NCI-H2029 (cell line): ENCODE data around the gene ZNF132.
"Not testable (repeated sequence)": the region's sequence is repeated elsewhere in the genome, so short reads cannot be mapped to it uniquely, and the experiment has no call there.

Experiments used
- DNase-seq: peaks from one replicate; lab custom pipeline; 2025; lab: John Stamatoyannopoulos, UW

ZNF132 gene

DNA sequence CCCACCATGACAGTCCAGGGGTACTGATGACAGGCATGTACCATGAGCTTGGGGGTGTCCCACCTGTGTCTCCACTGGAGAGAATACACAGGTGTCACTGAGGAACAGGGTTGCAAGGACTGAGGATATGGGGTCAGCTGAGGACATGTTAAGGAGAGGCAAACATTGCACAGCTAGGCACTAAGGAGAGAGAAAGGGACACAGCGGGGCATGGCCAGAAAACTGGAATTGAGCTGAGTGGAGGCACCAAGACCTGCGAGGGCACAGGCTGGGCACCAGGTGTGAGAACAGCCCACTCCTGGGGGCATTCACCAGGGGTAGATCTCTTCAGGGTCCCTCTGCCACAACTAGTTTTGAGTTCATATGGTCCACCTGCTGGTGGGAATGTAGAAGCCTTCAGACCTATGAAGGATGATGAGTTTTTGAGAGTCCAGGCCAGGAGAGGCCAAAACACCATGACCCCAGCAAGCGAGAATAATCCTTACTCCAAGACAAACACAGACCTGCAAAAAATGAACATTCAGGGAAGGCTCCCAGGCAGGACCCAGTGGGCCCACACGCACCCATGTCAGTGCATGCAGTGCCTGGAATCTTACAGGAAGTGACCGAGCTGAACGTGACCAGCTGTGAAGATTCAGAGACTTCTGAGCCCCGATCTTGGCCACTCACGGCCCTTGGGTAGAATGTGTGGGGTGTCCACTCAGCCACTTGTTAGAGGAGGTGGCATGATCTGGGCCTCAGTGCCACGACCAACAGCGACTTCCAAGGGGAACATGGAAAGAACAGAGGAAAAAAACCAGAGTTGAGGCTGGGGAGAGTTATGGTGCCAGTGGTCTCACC, 32.9 kb downstream of the ZNF132 start:
- no peak for DNase-seq

DNA sequence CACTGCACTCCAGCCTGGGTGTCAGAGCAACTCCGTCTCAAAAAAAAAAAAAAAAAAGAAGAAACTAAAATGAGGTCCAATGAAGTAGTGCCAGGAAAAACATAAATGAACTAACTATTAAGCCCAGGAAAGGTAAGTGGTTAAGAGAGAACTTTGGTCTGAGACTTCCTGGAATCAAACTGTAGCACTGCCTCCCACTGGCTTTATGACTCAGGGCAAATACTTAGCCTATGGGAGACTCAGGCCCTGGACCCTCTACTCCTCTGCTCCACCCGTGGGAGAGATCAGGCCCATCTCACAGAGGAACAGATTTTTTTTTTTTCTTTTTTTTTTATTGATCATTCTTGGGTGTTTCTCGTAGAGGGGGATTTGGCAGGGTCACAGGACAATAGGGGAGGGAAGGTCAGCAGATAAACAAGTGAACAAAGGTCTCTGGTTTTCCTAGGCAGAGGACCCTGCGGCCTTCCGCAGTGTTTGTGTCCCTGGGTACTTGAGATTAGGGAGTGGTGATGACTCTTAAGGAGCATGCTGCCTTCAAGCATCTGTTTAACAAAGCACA, 36.0 kb downstream of the ZNF132 start:
- DNase-seq: not testable (repeated sequence)

DNA sequence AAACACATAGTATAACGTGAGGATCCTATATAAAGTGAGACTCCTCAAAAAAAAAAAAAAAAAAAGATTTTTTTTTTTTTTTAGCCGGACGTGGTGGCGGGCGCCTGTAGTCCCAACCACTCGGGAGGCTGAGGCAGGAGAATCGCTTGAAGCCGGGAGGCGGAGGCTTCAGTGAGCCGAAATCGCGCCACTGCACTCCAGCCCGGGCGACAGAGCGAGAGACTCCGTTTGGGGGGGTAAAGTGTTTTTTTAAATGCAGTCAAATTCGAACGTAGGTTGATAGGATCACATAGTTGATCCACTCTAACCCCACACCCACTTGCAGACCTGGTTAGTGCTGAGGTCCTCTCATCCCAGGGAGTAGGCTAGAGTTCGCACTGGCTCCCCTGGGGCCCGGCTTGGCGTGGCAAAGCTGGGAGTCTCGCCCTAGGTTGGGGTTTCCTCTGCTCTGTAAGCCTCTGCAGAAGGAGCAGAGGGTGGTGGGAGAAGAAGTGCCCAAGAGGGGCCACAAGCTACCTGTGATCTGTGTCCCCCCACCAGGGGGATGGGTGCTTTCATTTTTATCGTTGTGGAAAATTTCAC, 38.0 kb downstream of the ZNF132 start:
- DNase-seq: no peak

DNA sequence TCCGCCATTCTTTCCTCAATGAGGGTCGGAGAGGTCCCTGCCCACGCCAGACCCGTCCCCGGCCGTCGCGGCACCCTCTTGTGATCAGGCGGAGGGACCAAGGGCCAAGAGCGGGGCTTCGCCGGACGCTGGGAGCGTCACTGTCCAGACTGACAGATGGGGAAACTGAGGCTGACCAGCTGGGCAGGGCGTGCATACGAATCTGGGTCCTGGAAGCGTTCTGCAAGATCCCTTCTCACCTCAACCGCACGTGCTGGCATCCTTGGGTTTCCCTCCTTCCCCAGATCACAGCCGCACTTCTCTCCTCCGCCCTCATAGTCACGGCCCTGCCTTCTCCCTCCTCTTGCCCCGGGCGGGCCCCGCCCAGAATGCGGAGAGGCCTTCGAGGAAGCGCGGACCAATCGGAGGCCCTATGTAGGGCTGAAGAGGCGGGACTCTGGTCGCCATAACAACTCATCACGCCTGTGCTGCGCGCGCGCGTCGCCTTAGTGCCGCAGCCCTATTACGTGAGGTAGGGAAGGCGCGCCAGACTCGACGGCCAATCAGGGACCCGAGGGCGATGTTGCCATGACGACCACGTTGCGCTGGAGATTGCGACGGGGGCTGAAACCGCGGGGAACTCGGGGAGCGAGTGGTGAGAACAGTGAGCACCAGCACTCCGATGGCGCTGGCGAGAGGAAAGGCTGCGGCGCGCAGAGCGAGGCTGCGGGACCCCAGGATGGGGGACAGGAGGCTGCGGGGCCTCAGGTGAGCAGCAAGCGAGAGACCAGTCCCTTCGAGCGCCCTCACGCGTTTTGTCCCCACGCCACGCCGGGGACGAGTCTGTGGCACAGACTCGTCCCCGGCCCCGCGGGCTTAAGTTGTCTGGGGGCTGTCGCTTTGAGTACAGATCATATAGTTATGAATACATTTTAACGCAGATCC, 38.8 kb downstream of the ZNF132 start:
- peak; percentile 99 for DNase-seq

DNA sequence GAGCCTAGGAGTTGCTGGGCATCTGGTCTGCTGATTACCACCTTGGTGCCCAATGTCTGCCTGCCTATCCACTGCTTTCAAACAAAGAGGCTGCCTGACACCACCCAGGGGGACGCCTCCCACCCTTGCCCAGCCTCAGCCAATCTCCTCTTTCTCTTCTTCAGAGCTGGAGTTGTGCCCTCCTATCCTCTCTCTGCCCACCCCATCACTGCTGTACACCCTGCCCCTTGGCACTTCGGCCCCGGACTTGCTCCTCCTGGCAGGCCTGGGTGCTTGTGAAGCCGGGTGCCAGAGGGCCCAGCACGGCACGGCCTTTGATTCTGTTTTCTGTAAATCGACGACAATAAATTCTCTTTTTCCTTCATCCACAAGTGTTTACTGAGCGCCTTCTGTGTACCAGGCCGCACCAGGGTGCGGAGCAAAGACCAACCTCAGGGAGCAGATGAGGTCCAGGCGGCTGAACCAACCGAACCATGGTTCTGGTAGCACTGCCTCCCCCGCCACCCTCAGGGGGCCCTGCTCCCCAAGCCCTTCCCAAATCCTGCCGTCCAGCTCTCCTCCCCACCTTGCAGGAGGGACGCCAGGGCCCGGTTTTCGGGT, 39.5 kb downstream of the ZNF132 start:
- no peak for DNase-seq

DNA sequence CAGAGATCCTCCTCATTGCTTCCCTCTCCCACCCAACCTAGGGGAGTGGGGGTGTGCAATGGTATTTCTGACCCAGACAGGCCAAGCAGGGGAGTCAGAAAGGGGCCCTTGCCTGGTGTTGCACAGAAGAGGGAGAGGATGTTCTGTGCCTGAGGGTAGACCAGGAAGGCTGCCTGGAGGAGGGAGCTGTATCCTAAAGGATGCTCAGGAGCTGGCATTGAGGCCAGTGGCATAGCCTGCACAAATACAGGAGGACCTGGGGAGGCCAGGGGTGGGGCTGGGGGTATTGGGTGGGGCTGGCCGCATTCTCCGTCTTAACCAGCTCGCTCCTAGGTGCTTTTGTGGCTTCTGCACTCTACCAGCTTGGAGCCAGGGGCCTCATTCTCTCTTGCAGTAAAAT, 40.0 kb downstream of the ZNF132 start:
- DNase-seq: no peak

DNA sequence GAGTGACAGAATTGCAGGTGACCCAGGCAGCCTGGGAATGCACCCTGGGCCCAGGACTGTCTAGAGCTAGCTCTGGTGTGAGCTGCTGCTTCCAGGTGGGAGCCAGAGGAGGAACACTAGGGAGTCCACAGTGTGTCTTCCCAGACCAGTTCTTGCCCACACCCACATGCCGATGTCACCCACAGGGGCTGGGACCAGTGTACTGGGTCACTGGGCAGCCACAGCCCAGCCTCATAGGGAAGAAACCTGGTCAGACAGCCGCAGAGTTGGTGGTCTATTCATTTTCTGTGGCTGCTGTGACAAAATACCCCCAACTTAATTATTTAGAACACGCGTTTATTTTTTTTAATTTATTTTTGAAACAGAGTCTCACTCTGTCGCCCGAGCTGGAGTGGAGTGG, 41.4 kb downstream of the ZNF132 start:
- no peak for DNase-seq

DNA sequence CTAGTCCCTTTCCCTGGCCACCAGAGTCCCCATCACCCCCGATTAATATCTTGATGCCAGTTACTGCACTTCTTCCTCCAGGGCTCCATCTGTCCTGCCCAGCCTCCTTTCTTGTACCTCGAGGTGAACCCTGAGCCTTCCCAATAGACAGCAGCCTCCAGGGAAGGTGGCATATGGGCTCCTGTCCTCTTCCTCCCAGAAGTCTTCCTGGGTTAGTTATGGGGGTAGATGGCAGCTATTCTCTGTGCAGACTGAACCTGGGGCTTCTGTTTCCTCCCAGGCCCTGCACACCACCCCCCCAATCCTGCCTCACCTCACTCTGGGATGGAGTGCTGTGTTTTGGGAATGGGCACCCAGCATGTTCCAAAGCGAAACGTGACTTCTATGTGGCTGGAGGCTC, 41.9 kb downstream of the ZNF132 start:
- DNase-seq: no peak

DNA sequence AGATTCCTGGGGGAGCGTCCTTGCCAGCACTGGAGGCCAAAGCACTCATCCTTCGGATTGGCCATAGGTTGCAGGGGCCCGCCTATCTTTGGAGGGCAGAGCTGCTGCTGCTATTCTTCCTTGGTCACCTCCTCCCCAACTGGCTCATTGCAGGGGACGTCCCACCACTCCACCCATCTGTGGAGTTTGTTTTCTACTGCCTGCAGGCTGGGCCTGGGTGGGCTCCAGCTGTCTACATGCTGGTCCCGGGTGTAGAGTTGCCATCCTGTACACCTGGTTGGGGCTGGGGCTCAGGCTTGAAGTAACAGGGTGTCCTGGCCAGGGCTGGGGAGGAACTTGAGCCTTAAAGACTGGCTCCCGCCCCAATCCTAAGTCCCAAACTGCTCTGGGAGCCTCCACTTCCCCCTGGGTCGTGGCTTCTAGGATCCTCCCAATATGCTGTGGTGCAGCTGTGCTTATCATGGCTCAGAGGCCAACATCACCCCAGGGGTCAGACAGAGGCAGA, 42.4 kb downstream of the ZNF132 start:
- DNase-seq: no peak

DNA sequence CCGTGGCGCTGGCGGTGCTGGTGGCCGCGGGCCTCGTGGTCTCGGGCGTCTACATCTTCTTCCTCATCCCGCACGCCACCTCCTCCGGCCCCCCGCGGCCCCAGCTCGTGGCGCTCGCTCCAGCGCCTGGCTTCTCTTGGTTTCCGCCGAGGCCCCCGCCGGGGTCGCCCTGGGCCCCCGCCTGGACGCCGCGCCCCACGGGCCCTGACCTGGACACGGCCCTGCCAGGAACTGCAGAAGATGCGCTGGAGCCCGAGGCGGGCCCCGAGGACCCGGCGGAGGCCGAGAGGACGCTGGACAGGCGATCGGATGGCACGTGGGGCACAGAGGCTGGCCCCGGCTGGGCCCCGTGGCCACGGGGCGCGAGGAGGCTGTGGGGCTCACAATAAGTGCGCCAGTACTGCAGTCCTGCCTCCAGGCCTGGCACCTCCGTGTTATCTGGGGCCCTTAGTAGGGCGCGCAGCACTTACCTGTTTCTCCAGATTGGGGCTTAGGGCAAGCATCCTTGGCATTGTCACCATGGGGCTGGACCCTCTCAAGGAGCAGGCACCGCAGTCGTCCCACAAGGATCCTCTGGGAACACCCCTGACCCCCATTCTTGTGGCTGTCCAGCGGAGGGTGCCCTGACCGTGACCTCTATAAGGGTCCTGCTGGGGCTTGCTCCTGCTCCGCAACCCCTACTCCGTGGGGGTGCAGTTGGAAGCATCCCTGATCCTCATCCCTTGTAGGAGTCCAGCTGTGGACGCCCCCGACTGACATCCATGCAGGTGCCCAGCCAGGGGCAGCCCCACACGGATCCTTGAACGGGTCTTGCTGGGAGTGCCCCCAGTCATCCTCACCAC, 43.0 kb downstream of the ZNF132 start:
- no peak for DNase-seq

DNA sequence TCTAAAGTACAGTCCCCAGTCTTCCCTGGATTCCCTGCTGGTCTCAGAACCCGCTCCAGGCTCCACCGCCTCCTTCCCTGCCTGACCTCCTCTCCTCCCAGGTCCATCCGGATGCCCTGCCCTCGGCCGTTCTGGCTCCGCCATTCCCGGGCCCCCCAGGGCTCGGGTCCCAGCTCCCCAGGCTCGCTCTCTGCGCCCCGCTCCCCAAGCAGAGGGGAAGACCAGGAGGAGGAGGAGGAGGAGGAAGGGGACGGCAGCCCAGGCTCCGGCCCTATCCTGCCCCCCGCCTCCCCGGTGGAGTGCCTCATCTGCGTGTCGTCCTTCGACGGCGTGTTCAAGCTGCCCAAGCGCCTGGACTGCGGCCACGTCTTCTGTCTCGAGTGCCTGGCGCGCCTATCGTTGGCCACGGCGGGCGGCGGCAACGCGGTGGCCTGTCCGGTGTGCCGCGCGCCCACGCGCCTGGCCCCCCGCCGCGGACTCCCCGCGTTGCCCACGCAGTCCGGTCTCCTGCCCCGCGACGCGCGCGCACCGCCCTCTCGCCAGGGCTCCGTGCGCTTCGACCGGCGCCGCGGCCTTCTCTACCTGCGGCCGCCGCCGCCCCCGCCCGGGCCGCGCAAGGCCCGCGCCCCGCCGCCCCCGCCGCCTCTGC, 43.9 kb downstream of the ZNF132 start:
- DNase-seq: no peak

DNA sequence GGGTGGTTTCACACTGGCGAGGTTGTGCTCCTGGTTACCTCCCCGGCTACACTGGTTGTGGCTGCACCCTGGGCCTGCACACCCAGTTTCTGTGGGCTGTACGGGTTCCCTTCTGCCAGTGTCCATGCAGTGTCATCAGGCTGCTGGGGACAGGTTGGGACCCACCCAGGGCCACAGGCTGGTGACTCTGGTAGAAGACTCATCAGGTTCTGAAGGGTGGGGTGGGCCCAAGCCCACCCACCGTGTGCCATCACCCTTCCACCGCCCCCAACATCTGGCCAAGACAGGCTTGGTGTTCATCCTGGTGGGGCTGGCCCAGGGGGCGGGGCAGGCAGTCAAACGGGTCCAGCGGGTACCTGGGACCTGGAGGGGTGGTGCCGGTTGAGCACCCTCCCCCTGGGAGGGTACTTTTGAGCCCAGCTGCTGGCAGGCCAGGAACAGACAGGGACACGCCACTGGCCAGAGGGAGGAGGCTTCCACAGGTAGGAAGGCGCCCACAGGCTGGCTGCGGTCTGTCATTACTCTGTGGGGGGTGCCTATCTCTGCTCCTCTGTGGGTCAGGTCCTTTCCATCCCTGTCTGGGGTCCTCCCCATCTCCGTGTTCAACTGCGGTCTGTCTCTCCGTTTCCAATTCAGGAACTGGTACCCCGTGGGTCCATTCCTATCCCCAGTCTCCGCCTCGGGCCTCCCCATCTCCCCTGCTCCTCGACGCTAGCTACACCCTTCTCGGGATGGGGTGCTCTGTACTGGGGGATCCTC, 44.6 kb downstream of the ZNF132 start, which contains the start of gene RNF225:
Gene RNF225, plus strand, starts transcription at position 437 of the 759 bp plus-strand sequence. CDS start 434 bp downstream, outside the sequence.
- no peak for DNase-seq

DNA sequence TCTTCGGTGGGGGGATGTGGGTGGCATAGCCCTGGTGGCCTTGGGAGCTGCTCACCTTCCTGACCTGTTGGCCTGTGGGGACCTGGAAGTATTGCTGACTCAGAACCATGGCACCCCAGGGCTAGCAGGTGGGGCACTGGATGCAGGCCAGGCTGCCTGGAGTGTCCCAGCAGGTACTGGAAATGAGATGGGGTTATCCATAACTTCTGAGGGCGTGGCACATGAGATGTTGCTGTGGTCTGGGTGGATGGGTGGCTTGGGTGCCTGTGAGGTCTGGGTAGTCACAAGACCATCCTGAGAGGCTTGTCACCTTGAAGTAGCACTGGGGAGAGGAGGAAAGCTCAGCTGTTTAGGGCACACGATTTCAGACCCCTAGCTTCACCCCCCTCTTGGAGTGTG, 45.1 kb downstream of the ZNF132 start:
- no peak for DNase-seq

DNA sequence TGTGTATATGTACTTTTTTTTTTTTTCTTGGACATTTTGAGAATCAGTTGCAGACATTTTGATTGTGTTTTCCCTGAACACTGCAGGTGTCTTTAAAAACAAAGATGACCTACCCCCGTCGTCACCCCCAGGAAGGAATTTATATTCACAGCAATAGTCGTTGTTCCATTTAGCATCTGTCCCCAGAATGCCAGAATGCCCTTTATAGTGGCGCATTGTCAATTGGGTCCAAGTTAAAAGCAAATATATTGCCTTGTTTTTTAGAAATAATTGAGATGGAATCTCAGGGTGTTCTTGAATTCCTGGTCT, 46.3 kb downstream of the ZNF132 start:
- no peak for DNase-seq

DNA sequence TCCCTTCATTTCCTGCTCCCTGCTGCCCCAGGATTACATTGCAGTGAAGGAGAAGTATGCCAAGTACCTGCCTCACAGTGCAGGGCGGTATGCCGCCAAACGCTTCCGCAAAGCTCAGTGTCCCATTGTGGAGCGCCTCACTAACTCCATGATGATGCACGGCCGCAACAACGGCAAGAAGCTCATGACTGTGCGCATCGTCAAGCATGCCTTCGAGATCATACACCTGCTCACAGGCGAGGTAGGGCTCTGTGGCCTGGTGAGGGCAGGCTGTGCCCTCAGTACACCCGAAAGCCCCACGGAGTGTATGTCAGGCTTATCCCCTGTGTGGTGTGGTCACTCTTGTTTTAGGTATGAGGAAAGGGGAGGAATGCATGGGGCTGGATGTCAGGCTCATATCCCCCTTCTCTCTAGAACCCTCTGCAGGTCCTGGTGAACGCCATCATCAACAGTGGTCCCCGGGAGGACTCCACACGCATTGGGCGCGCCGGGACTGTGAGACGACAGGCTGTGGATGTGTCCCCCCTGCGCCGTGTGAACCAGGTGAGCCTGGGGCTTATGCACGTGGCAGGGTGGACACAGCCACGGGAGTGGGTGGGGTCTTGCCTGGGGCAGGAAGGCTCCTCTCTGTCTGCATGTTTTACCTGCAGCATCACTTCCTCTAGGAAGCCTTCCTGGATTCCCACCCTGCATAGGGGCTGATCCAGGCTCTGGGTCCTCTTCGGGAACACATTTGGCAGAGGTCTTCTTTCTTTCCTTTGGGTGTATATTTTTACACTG, 46.8 kb downstream of the ZNF132 start:
- no peak for DNase-seq

DNA sequence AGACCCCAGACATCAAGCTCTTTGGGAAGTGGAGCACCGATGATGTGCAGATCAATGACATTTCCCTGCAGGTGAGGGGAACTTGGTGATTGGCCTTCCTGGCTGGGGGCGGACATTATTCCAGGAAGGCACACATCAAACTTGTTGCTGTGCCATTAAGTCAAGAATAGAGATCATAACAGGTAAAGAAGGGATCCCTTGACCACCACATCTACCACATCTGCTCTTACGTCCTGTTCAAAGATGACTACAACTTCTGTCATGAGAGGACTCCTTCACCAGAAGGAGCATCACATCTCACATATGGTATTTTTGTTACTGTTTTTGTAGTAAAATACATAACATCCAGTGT, 51.8 kb downstream of the ZNF132 start:
- no peak for DNase-seq

DNA sequence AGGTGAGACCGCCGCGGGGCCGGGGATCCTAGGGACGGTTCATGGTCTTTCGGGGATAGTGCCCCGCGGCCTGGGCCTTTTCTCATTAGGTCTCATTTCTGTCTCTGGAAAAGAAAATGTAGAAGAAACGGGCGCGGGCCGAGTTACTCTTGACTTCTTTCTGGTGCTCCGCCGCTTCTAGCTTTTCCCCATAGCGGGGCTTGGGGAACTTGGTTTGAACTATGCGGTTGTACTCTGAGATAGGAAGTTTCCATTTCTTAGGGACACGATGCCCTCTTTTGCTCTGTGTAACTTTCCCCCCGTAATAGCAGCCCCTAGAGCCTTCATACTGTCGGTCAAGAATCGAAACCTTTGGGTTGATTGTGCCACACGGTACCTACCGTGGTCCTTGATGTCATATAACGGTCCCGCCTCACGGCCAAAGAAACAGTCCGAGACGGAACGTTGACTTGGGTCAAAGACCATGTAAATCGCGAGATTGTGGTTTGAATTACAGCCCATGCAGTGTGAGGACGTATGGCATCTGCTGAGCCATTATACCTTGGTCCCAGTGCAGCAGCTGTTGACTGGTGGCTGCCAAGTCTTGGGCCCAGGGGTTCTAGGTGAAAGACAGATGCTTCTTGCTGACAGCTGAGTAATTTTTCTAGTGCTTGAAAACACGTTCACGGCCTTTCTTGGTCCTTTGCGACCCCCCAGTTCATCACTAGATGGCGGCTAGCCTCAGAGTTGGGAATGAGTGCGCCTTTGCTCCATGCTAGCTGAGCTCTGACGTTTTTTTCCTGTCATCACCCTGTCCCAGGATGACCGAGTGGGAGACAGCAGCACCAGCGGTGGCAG, 52.4 kb downstream of the ZNF132 start:
- no peak for DNase-seq
